Caco-2 (cell line): ENCODE results near the gene SFXN2. TPM values are rescaled to one million over a fixed set of nuclear protein-coding genes. Genes with fewer than 3 reads are reported as not detected.

Experiments used
- BruUV-seq: library from RNA; stranded (reverse); fragments of 400-500 nt; replicated peaks from 2 replicates; lab custom pipeline; 2021; lab: Mats Ljungman, UMichigan
- CTCF ChIA-PET: fragments of 300-600 bp; sonication (Branson Sonifier 250); formaldehyde crosslinking; loops from one replicate; lab custom pipeline; 2022; ENCODE audit warnings: antibody characterized with exemption; lab: Charles Lee
- POLR2A ChIA-PET: fragments of 300-600 bp; sonication (Branson Sonifier 250); formaldehyde crosslinking; loops from one replicate; lab custom pipeline; 2022; ENCODE audit warnings: antibody characterized with exemption; lab: Charles Lee
- DNase-seq, 2 experiments: peaks; one replicate each; pipeline versions ENCODE4 v3.0.0 to v3.0.0-alpha.2; 2020 to 2022
- H3K27me3 ChIP-seq: replicated peaks from 2 replicates; pipeline ENCODE4 v1.6.0; 2011; ENCODE audit warnings: low read length; ENCODE audit not compliant: control insufficient read depth, insufficient read depth
- H3K36me3 ChIP-seq: 2 replicates; pipeline ENCODE4 v1.5.1; 2011; ENCODE audit warnings: low read length; ENCODE audit not compliant: control insufficient read depth, insufficient read depth
- H3K4me1 ChIP-seq: fragments of 250-450 bp; sonication (Bioruptor Pico); 2 replicates; pipeline ENCODE4 v1.5.1; 2020; ENCODE audit warnings: mild to moderate bottlenecking
- H3K4me3 ChIP-seq: 2 replicates; pipeline ENCODE4 v1.5.1; 2011; ENCODE audit warnings: low read depth, mild to moderate bottlenecking, control low read depth, low read length
- H3K9me3 ChIP-seq: fragments of 250-450 bp; sonication (Bioruptor Pico); 2 replicates; pipeline ENCODE4 v1.5.1; 2020; ENCODE audit warnings: mild to moderate bottlenecking, moderate library complexity
- H3K27ac Mint-ChIP-seq: one replicate; pipeline ENCODE4 v1.8.0; 2022; ENCODE audit warnings: mixed read lengths; ENCODE audit not compliant: unreplicated experiment
- H3K27me3 Mint-ChIP-seq: one replicate; pipeline ENCODE4 v1.8.0; 2022; ENCODE audit warnings: mixed read lengths; ENCODE audit not compliant: insufficient read depth, unreplicated experiment
- H3K36me3 Mint-ChIP-seq: one replicate; pipeline ENCODE4 v1.8.0; 2022; ENCODE audit warnings: mild to moderate bottlenecking, mixed read lengths; ENCODE audit not compliant: insufficient read depth, unreplicated experiment
- H3K4me1 Mint-ChIP-seq: one replicate; pipeline ENCODE4 v1.8.0; 2022; ENCODE audit warnings: low read depth, mixed read lengths; ENCODE audit not compliant: unreplicated experiment
- H3K4me3 Mint-ChIP-seq: one replicate; pipeline ENCODE4 v1.8.0; 2022; ENCODE audit warnings: mild to moderate bottlenecking, moderate library complexity, mixed read lengths; ENCODE audit not compliant: unreplicated experiment
- H3K9me3 Mint-ChIP-seq: one replicate; pipeline ENCODE4 v1.8.0; 2022; ENCODE audit warnings: mixed read lengths; ENCODE audit not compliant: unreplicated experiment
- CTCF ChIP-seq, 2 experiments: fragments of 200-600 bp in 1 of 2; IDR thresholded peaks; 1 replicate in 1 of 2; 2 replicates in 1 of 2; pipeline versions ENCODE4 v1.5.1 to v1.8.0; 2011 to 2022; ENCODE audit warnings: antibody characterized with exemption in 1 of 2, control low read depth in 1 of 2, inconsistent platforms in 1 of 2, low read depth in 1 of 2, low read length in 1 of 2, mild to moderate bottlenecking in 1 of 2, moderate library complexity in 1 of 2; ENCODE audit not compliant: insufficient read depth in 1 of 2, severe bottlenecking in 1 of 2, unreplicated experiment in 1 of 2
- intact Hi-C: fragments of 100-400 bp; cut with micrococcal nuclease; formaldehyde crosslinking; loops from one replicate; pipeline ENCODE4 v1.10.0; 2022; ENCODE audit not compliant: unreplicated experiment
- total RNA-seq: library from RNA; stranded (reverse); gene quantifications from 2 replicates; pipeline ENCODE4 v1.2.3, GENCODE V29; 2022

Gene SFXN2
- total RNA-seq, 1 experiment from 2014 or later = 40.0 TPM

DNA sequence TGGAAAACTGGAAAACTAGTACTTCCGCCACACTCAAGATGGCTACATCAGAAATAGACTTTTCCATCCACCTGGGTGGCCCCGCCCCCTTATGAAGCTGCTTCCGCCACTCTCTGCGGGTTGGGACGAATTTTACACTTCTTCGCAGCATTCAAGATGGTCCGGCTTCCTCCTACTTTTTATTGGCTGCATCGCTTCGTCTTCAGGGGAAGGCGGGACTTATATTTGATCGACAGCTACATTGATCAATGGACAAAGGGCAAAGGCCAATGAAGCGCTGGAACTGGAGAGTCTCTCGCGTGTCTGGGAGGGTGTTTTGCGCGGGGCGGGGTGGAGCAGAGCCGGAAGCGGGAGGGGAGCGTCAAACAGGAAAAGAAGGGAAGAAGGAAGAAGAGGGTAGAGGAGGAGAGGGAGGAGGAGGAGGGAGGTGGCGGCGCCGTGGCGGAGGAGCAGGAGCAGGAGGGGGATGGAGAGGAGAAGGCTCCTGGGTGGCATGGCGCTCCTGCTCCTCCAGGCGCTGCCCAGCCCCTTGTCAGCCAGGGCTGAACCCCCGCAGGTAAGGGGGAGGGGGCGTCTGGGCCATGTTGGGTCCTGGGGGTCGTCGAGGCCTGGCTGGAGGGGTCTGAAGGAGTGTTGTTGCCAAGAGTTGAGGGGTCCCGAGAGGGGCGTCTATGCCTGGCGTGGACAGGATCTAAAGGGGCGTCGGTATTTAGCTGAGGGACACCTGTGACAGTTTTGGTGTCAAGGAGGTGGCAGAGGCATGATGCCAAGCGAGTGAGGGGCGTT, 29.3 kb downstream of the SFXN2 start, which contains the start of gene WBP1L:
WBP1L (plus strand) TSS at position 361 of the 786 bp plus-strand sequence; CDS start at position 467, 106 bp downstream.
- Mint-ChIP-seq H3K4me1 (peaks cover 7% of the 10 kb centered on the region), H3K4me3 (peak within 1 kb of the TSS; percentile 75), H3K9me3 (no peaks in the 10 kb centered on the region), H3K27ac (peak within 1 kb of the TSS; percentile 74), H3K36me3 (peaks cover 26% of the 10 kb centered on the region), H3K27me3 (no peaks in the 10 kb centered on the region)
- Histone ChIP-seq H3K36me3 (no peaks in the 10 kb centered on the region), H3K4me3 (peak within 1 kb of the TSS; percentile 76), H3K4me1 (peaks cover 18% of the 10 kb centered on the region), H3K9me3 (no peaks in the 10 kb centered on the region), H3K27me3 (no peaks in the 10 kb centered on the region)
- peak; percentile 98 for DNase-seq
- TF ChIP-seq CTCF (IDR thresholded peaks at IDR 0.05; ENCODE audit: insufficient read depth in 1 of 2, low read depth in 1 of 2, low read length in 1 of 2, severe bottlenecking in 1 of 2, unreplicated experiment in 1 of 2) = no peak
- ChIA-PET CTCF (interaction anchor here (0.6 to 1.6 kb wide), 4 partner anchors 30 to 174 kb away, joined by 3 to 8 read pairs (median 6); partner anchors contain the start of genes ARL3 and SFXN2), POLR2A (interaction anchor here (0.7 to 1.1 kb wide), 5 partner anchors 26 to 1051 kb away, joined by 3 to 7 read pairs (median 4); partner anchors contain the start of genes ARL3, AS3MT and SFXN2)
- no TSS peak for BruUV-seq
- intact Hi-C loops = loop anchor here (2.0 to 5.0 kb wide), 2 partner anchors 29 to 496 kb away; partner anchors contain the start of genes ARL3, GBF1 and SFXN2

DNA sequence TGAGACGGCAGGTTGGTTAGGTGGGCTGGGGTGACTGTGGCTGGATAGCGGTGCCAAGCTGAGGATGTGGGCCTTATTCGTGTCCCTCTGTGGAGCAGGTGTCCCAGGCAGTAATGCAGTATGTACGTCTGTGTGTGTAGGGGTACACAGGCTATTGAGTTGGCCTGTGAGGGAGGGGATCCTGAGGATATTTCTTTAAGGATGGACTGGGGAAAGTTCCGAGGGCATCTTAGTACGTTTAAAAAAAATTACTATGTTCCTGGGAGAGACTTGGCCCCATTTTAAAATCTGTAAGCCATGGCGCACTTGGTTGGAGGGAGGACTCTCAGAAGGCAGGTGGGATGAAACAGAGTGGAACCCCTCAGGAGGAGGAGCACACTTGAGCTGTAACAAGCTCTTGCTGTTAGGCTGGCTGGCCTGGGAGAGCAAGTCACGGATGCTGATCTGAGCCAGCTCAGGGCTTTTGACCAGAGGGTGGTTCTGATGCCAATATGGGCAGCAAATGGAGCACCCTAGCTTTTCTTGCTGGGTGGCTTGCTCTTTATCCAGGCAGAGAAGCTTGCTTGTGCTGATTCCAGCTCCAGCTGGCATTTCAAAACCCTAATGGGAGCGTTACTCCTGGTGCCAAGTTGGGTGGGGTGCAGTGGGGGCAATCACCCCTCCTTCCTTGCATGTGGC, 30.1 kb downstream of the SFXN2 start:
- ChIA-PET POLR2A (no interaction called here), CTCF (no interaction called here)
- DNase-seq = no peak
- H3K27me3 Mint-ChIP-seq = no peaks in the 10 kb centered on the region
- peaks cover 26% of the 10 kb centered on the region for H3K36me3 Mint-ChIP-seq
- intact Hi-C loops = loop anchor here (5.0 kb wide), 1 partner anchor 497 kb away; the partner anchor contains the start of gene GBF1
- Histone ChIP-seq H3K27me3 (no peaks in the 10 kb centered on the region), H3K4me1 (peaks cover 18% of the 10 kb centered on the region), H3K36me3 (no peaks in the 10 kb centered on the region), H3K4me3 (peak overlapping the region; percentile 76), H3K9me3 (no peaks in the 10 kb centered on the region)
- H3K4me3 Mint-ChIP-seq = peak overlapping the region; percentile 75
- TF ChIP-seq CTCF (IDR thresholded peaks at IDR 0.05; ENCODE audit: insufficient read depth in 1 of 2, low read depth in 1 of 2, low read length in 1 of 2, severe bottlenecking in 1 of 2, unreplicated experiment in 1 of 2) = no peak
- H3K9me3 Mint-ChIP-seq = no peaks in the 10 kb centered on the region
- peak overlapping the region; percentile 74 for H3K27ac Mint-ChIP-seq
- peaks cover 7% of the 10 kb centered on the region for H3K4me1 Mint-ChIP-seq
- TSS peak; percentile 12 for BruUV-seq

DNA sequence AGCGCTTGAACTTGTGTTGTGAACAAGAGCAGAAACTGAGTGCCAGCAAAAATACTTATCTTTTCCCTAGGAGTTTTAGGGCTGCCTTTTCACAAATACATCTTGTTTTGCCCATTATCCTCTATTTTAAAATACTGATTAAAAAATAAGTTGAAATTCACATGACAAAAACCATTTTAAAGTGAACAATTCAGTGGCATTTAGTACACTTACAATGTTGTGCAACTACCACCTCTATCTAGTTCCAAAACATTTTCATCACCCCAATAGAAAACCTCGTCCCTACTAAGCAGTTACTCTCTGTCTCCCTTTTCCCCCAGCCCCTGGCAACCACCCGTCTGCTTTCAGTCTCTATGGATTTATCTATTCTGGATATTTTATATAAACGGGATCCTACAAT, 30.7 kb downstream of the SFXN2 start:
- H3K9me3 Mint-ChIP-seq = no peaks in the 10 kb centered on the region
- Histone ChIP-seq H3K36me3 (no peaks in the 10 kb centered on the region), H3K27me3 (no peaks in the 10 kb centered on the region), H3K9me3 (no peaks in the 10 kb centered on the region), H3K4me1 (peaks cover 18% of the 10 kb centered on the region), H3K4me3 (peak overlapping the region; percentile 76; the same call in 1 of the 2 replicates)
- intact Hi-C loops = no loop called here
- H3K36me3 Mint-ChIP-seq = peaks cover 26% of the 10 kb centered on the region
- BruUV-seq = no TSS peak
- no peaks in the 10 kb centered on the region for H3K27me3 Mint-ChIP-seq
- H3K4me1 Mint-ChIP-seq = peaks cover 7% of the 10 kb centered on the region
- CTCF ChIA-PET = no interaction called here
- H3K27ac Mint-ChIP-seq = no peak overlapping the region
- no peak for DNase-seq
- no peak for TF ChIP-seq CTCF (IDR thresholded peaks at IDR 0.05; ENCODE audit: insufficient read depth in 1 of 2, low read depth in 1 of 2, low read length in 1 of 2, severe bottlenecking in 1 of 2, unreplicated experiment in 1 of 2)
- POLR2A ChIA-PET = no interaction called here
- H3K4me3 Mint-ChIP-seq = peak overlapping the region; percentile 75
